ENCODE data around the gene GPR55.

The GPR55 gene

DNA sequence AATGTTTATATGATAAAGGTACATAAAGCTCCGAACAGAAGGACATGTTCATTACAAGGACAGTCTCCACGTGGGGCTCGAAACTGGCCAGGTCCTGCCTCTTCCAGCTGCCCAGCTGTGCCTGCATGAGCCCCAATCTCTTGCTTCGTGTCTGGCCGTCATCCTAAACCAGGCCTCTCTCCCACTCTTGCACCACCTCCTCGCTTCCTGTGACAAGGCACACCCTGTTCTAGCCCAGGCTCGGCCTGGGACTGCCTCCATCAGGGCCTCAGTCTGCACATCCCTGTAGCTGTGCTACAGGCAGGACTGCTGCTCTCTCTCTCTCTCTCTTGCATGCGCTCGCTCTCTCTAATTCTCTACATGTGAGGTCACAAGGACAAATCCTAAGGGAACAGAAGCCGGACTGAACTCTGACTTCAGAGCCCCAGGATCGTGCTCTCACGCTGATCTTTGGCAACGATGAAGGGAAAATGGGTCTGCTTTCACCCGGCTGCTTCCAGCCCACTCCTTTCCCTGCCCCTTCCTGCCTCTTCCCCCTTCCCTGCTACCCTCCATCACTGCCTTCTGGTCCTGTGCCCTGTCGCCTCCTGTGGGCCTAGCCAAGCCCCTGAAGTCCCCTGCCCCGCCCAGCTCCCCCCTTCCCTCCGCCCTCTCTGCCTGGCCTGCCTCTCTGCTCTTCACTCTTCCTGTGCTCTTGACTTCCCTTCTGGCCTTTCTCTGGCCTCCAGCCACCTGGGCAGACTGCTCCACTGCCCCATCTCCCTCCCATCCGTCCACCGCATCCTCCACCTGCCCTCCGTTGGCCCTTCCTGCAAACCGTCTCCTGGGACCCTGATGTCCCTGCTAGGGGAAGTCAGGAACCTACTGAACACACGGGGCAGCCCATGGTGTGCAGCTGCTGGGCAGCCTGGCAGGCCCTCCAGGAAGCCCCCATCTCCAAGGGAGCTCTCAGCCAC, 7.8 kb upstream of the GPR55 start:
- Histone ChIP-seq H3K4me1 (ENCODE audit: control insufficient read depth, insufficient read depth, low read length) (peaks cover 9% of the 10 kb centered on the region), H3K4me3 (ENCODE audit: low read length) (no peak overlapping the region), H3K27me3 (replicated peaks; ENCODE audit: control insufficient read depth, insufficient read depth, low read length) (peaks cover 42% of the 10 kb centered on the region), H3K9me3 (ENCODE audit: control insufficient read depth, low read length) (peaks cover 21% of the 10 kb centered on the region), H3K36me3 (ENCODE audit: control insufficient read depth, insufficient read depth, low read length, severe bottlenecking) (no peaks in the 10 kb centered on the region), H3K9ac (ENCODE audit: low read length) (no peak overlapping the region)
- DNase-seq (ENCODE audit: low read depth), result peak; percentile 71

DNA sequence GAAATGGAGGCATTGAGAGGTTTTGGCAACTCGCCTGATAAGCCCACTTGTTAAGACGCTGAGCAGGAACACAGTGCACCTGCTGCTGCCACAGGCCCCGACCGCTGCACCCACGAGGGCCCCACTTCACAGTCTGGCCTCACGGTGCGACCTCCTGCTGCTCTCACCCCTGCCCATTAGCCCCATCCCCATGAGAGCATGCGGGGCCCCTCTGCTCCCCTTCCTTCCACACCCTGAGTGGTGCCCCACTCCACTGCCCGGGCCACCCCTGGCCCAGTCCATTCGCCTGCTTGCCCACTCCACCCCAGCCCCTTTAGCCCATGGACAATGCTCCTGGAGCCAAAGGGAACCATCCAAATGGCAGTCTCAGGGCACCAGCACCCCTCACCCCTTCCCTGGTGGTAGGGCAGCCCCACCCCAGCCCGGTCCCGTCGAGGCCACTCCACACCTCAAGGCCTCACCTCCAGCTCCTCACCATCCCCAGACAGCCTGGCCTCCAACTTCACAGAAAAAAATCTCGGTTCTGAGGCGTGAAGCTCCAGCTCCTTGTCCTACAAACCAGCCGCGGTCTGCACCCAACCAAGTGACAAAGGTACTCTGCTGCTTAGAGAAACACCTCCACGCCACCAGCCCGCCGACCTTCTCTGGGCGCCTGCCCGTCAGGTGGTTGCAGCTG, 6.7 kb upstream of the GPR55 start:
- H3K36me3 ChIP-seq (ENCODE audit: control insufficient read depth, insufficient read depth, low read length, severe bottlenecking), result no peaks in the 10 kb centered on the region
- H3K4me1 ChIP-seq (ENCODE audit: control insufficient read depth, insufficient read depth, low read length), result peaks cover 9% of the 10 kb centered on the region
- H3K27me3 ChIP-seq (replicated peaks; ENCODE audit: control insufficient read depth, insufficient read depth, low read length), result peaks cover 43% of the 10 kb centered on the region
- H3K4me3 ChIP-seq (ENCODE audit: low read length), result no peak overlapping the region
- H3K9ac ChIP-seq (ENCODE audit: low read length), result no peak overlapping the region
- peaks cover 10% of the 10 kb centered on the region for H3K9me3 ChIP-seq (ENCODE audit: control insufficient read depth, low read length)
- DNase-seq (ENCODE audit: low read depth), result no peak

DNA sequence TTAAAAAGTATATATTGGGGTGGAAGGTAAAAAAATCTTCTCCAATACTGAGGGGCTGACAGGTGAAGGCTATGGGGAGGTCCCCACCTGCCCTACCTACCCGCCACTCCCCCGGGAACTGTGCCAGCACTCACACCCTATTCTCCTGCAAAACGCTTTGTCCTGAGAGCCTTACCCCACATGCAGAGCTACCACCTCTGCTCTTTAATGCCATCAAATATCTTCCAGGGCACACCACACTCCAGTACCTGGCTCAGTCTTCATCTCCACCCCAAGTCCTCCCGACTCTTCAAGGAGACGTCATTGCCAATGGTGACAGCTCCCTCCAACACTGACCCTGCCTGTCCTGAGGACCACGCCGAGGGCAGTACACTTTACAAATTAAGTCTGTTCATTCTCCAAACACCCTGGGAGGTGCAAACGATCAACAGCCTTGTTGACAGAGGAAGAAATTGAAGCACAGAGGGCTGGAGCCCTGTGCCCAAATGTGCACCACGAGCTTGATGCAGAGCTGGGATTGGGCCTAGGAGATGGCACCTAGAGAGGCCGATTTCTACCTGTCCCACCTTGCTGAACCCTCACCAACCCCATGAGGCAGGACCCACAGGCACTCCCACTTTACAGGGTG, 6.0 kb upstream of the GPR55 start:
- H3K9ac ChIP-seq (ENCODE audit: low read length), result no peak overlapping the region
- H3K27me3 ChIP-seq (replicated peaks; ENCODE audit: control insufficient read depth, insufficient read depth, low read length), result peaks cover 42% of the 10 kb centered on the region
- no peaks in the 10 kb centered on the region for H3K36me3 ChIP-seq (ENCODE audit: control insufficient read depth, insufficient read depth, low read length, severe bottlenecking)
- peaks cover 9% of the 10 kb centered on the region for H3K4me1 ChIP-seq (ENCODE audit: control insufficient read depth, insufficient read depth, low read length)
- DNase-seq (ENCODE audit: low read depth), result no peak
- no peak overlapping the region for H3K4me3 ChIP-seq (ENCODE audit: low read length)
- peaks cover 5% of the 10 kb centered on the region for H3K9me3 ChIP-seq (ENCODE audit: control insufficient read depth, low read length)

DNA sequence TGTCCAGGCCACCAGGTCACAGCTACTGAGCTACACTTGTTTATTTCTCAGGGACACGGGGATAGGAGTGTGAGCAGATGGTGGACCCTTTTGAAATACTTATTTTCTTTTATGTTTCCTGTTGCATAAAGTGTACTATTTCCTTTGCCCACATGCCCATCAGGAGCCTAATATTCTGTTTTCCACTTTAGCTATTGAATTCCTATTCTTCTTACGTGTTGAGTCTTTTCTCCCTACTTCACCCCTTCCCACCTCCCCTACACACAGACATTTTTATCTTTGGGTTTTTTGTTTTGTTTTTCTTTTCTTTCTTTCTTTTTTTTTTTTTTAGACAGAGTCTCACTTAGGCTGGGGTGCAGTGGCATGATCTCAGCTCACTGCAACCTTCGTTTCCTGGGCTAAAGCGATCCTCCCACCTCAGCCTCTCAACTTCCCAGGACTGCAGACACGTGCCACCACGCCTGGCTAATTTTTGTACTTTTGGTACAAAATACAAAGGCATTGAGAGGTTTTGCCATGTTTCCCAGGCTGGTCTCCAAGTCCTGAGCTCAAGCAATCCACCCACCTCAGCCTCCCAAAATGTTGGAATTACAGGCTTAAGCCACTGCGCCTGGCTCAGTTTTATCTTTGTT, 5.2 kb upstream of the GPR55 start:
- peaks cover 39% of the 10 kb centered on the region for H3K27me3 ChIP-seq (replicated peaks; ENCODE audit: control insufficient read depth, insufficient read depth, low read length)
- no peaks in the 10 kb centered on the region for H3K36me3 ChIP-seq (ENCODE audit: control insufficient read depth, insufficient read depth, low read length, severe bottlenecking)
- no peak for DNase-seq (ENCODE audit: low read depth)

DNA sequence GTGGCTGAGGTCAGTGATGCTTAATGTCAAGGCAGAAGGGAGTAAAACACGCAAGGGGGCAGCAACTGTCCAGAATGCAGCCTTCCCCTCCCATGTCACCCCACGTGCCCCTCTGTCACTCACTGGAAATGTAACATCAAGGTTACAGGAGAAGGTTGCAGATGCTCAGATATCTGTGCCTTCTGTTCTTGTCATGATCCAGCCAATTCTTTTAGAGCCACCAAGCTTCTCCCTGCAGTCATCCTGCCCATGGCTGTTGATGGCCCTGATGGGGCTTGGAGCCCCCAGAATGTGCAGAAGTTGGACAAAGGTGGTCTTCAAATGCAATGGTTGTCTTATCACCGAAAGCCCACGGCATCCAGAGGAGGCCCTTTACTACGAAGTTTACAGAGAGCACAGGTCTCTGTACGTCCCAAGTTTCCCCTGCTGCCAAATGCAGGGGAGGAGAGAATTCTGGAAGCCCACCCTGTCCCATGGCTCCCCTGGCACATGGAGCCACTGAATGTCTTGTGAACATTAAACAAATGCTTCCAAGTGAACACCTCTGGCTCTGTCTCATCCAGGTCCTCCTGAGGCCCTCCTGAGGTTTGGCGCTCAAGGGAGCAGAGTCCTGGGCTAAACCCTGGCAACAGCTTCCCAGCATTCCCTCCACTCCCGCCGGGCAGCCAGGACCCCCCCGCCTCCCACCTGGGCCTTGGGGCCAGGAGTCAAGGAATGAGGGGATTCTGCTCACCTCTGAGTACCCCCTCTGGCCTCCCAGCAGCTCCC, 4.5 kb upstream of the GPR55 start:
- H3K27me3 ChIP-seq (replicated peaks; ENCODE audit: control insufficient read depth, insufficient read depth, low read length), result peaks cover 38% of the 10 kb centered on the region
- no peaks in the 10 kb centered on the region for H3K36me3 ChIP-seq (ENCODE audit: control insufficient read depth, insufficient read depth, low read length, severe bottlenecking)
- H3K9me3 ChIP-seq (ENCODE audit: control insufficient read depth, low read length), result no peaks in the 10 kb centered on the region
- H3K9ac ChIP-seq (ENCODE audit: low read length), result no peak overlapping the region
- DNase-seq (ENCODE audit: low read depth), result no peak
- H3K4me1 ChIP-seq (ENCODE audit: control insufficient read depth, insufficient read depth, low read length), result peaks cover 9% of the 10 kb centered on the region
- H3K4me3 ChIP-seq (ENCODE audit: low read length), result no peak overlapping the region

More for the DNA sequence above, 5.2 kb upstream of the GPR55 start:
- no peaks in the 10 kb centered on the region for H3K9me3 ChIP-seq (ENCODE audit: control insufficient read depth, low read length)
- peaks cover 9% of the 10 kb centered on the region for H3K4me1 ChIP-seq (ENCODE audit: control insufficient read depth, insufficient read depth, low read length)
- no peak overlapping the region for H3K9ac ChIP-seq (ENCODE audit: low read length)
- no peak overlapping the region for H3K4me3 ChIP-seq (ENCODE audit: low read length)

DNA sequence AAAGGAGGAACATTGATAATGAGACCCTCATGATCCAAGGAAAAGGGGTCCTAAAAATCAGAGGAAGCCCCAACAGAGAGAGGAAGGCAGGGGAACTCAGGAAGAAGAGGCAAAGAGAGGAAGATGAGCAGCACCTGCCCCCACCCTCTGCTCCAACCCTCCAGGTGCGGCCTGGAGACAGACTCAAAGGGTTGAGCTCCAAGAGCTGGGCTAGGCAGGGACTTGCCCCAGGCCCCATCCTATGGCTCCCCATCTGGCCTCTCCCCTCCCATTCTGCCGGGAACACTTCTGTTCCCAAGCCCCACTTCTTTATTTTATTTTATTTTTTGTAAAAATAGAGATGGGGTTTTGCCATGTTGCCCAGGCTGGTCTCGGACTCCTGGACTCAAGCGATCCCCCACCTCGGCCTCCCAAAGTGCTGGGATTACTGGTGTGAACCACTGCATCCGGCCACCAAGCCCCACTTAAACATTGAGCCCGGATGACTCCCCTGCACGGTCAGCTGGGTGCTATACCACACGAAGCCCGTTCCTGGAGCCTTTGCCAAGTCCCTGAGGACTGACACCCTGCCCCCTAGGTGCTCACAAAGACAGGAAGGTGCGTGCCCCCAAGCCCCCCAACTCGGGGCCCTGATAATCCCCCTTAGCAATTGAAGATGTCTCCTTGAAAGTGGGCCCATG, 3.8 kb upstream of the GPR55 start:
- Histone ChIP-seq H3K27me3 (replicated peaks; ENCODE audit: control insufficient read depth, insufficient read depth, low read length) (peaks cover 38% of the 10 kb centered on the region), H3K36me3 (ENCODE audit: control insufficient read depth, insufficient read depth, low read length, severe bottlenecking) (no peaks in the 10 kb centered on the region), H3K4me3 (ENCODE audit: low read length) (no peak overlapping the region), H3K4me1 (ENCODE audit: control insufficient read depth, insufficient read depth, low read length) (peaks cover 9% of the 10 kb centered on the region), H3K9ac (ENCODE audit: low read length) (no peak overlapping the region), H3K9me3 (ENCODE audit: control insufficient read depth, low read length) (no peaks in the 10 kb centered on the region)
- no peak for DNase-seq (ENCODE audit: low read depth)

DNA sequence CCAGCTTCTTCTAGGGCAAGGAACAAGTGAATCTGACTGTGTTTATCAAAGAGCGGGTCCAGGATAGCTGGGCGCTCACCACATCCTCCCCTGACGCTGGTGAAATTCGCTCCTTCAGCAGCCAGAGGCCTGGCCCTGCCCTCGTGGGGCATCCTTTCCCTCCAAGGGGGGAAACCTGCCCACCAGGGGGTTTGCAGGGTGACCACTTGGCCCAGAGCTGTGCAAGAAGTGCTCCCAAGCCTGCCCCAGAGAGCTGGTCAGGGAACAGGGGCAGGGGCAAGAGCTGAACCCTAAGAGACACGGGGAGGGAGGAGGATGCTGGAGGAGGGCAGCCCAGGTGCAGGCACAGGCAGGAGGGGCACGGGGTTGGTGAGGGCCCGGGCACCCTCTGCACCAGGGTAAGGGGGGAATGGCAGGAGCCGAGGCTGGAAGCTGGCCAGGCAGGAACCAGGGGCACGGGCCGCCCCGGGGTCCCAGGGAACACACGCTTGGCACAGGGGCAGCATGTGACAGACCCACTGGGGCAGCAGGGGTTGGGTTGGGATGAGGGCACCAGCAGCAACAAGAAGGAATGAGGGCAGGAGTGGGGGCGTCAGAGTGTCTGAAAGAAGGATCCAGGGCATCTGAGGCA, 2.8 kb upstream of the GPR55 start:
- H3K4me1 ChIP-seq (ENCODE audit: control insufficient read depth, insufficient read depth, low read length), result peaks cover 8% of the 10 kb centered on the region
- H3K9ac ChIP-seq (ENCODE audit: low read length), result no peak overlapping the region
- no peak for DNase-seq (ENCODE audit: low read depth)
- H3K4me3 ChIP-seq (ENCODE audit: low read length), result no peak overlapping the region
- H3K36me3 ChIP-seq (ENCODE audit: control insufficient read depth, insufficient read depth, low read length, severe bottlenecking), result no peaks in the 10 kb centered on the region
- H3K27me3 ChIP-seq (replicated peaks; ENCODE audit: control insufficient read depth, insufficient read depth, low read length), result peaks cover 38% of the 10 kb centered on the region
- H3K9me3 ChIP-seq (ENCODE audit: control insufficient read depth, low read length), result no peaks in the 10 kb centered on the region

DNA sequence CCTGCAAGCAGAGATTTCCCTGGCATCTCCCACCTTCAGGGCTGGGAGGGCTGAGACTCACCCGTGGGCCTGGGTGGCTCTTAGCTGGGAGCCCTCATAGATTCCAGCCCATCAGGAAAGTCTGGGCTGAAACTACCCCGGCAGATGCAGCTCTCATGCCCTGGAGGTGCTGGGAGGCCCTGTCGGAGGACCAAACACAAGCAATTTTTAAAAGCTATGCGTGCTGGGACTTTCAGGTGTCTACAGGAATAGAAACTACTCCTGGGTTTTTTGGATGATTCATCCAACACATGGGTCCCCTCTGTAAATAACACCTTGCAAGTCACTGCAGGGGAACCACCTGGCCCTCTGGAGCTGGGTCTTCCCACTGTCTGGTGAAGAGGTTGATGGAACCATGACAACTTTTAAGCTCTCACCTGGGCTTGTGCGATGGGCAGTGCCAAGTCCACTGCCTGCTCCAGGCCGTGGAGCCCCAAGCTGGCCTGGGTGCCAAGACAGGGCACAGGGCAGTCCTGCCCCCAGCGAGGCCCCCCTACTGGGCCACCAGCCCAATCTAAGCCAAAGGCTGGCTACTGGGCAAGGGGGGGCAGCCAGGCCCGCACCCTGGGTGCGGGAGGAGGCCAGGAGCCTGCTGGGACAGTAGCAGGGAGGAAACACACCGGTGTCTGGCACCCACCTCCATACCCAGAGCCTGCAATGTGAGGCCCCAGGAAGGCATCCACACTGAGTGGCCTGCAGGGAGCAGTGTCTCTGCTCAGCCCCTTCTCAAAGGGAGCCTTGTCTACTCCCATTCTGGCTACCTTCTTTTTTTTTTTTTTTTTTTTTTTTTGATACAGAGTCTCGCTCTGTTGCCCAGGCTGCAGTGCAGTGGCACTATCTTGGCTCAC, 1.1 kb upstream of the GPR55 start:
- Histone ChIP-seq H3K4me1 (ENCODE audit: control insufficient read depth, insufficient read depth, low read length) (no peaks in the 10 kb centered on the region), H3K4me3 (ENCODE audit: low read length) (no peak overlapping the region), H3K9me3 (ENCODE audit: control insufficient read depth, low read length) (no peaks in the 10 kb centered on the region), H3K27me3 (replicated peaks; ENCODE audit: control insufficient read depth, insufficient read depth, low read length) (peaks cover 47% of the 10 kb centered on the region), H3K9ac (ENCODE audit: low read length) (no peak overlapping the region), H3K36me3 (ENCODE audit: control insufficient read depth, insufficient read depth, low read length, severe bottlenecking) (no peaks in the 10 kb centered on the region)
- no peak for DNase-seq (ENCODE audit: low read depth)

DNA sequence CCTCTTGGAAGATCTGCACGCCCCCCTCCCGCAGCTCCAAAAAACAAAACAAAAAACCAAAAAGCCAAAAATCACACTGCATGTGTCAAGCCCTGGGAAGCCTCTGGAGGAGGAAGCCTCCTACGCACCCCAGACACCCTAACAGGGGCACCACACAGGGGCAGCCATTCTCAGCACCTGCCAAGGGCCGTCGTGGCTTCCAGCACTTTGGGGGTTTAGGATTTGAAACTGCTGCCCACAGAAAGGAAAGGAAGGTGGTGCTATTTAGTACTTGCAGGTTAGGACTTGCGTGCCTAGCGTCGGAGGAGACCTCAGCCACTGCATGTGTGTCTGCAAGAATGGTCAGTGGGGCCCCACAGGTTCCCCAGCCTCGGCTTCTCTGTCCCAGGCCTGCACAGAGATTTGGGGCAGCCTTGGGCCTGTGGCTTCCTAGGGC, 419 bp upstream of the GPR55 start:
- Histone ChIP-seq H3K27me3 (replicated peaks; ENCODE audit: control insufficient read depth, insufficient read depth, low read length) (peaks cover 44% of the 10 kb centered on the region), H3K9ac (ENCODE audit: low read length) (no peak overlapping the region), H3K4me3 (ENCODE audit: low read length) (no peak overlapping the region), H3K9me3 (ENCODE audit: control insufficient read depth, low read length) (no peaks in the 10 kb centered on the region), H3K4me1 (ENCODE audit: control insufficient read depth, insufficient read depth, low read length) (no peaks in the 10 kb centered on the region), H3K36me3 (ENCODE audit: control insufficient read depth, insufficient read depth, low read length, severe bottlenecking) (no peaks in the 10 kb centered on the region)
- DNase-seq (ENCODE audit: low read depth), result no peak
